Endometrial microvascular endothelial cells (primary cell): ENCODE results near the gene OR52B2. TPM values are rescaled to one million over a fixed set of nuclear protein-coding genes. Genes with fewer than 3 reads are reported as not detected.
"Not testable (repeated sequence)": the region's sequence is repeated elsewhere in the genome, so short reads cannot be mapped to it uniquely, and the experiment has no call there.

ENCODE experiments used
- in situ Hi-C: cut with HindIII; loops from 2 replicates; pipeline ENCODE4 v1.10.0; 2017; ENCODE audit warnings: low sequenced_read_pairs, low pct_unique_long_range_greater_than_20kb; ENCODE audit errors: inconsistent ontology term
- total RNA-seq: library from RNA; depleted of rRNA; stranded (reverse); fragments of >200 nt; gene quantifications from one replicate; pipeline ENCODE4 v1.2.3, GENCODE V29; 2015; ENCODE audit errors: inconsistent ontology term

The OR52B2 gene
- total RNA-seq, 1 donor from 2014 or later: not detected

DNA sequence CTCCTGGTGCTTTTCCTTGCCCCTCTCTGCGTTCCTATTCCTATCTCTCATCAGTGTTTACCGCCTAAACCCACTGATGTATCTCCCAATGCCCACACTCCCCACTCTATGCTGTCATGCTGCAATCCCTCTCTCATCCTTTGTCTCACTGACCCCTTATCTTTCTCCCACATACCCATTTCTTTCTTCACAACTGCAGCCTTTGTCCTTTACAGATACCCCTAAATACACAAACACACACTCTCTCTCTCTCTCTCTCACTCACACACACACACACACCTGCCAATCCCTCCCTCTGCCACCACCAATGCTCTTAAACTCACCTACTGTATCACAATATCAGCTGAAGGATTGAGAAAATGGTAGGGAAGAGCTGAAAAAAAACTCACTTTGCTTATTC is 5.3 kb upstream of the OR52B2 start:
- in situ Hi-C loops: no loop called here

DNA sequence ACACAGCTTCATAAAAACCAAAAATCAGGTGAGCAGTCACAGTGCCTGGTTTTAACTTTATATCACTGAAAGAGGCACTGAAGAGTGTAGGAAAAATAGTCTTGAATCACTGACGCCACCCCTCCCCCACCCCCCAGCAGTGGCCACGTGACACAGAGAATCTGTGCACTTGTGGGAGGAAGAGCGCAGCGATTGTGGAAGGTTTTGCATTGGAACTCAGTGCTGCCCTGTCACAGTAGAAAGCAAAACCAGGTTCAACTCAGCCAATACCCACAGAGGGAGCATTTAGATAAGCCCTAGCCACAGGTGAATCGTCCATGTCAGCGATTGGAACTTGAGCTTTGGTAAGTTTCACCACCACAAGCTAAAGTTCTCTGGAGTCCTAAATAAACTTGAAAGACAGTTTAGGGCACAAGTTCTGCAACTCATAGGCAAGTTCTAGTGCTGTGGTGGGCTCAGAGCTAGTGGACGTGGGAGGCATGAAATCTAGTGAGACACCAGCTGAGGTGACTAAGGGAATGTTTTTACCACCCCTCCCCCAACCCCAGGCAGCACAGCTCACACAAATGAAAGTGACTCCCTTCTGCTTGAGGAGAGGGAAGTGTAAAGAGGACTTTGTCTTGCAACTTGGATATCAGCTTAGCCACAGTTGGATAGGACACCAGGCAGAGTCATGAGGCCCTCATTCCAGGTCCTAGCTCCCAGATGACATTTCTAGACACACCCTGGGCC is 13.3 kb downstream of the OR52B2 start:
- in situ Hi-C loops: no loop called here

DNA sequence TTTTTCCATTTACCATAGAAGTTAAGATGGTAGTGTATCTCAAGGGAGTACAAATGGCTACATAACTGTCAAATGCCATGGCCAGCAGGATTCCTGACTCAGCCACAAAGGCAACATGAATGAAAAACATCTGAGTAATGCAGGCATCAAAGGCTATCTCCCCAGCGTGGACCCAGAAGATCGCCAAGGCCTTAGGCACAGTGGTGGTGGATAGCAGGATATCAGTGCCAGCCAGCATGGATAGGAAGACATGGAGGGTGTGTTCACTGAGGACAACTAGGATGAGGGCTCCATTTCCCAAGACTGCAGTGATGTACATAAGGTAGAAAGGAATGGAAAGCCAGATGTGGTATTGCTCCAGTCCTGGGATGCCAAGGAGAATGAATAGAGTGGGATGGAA is 18.0 kb downstream of the OR52B2 start:
- in situ Hi-C loops: no loop called here

- in situ Hi-C loops: no loop called here
These were observed 19.0 kb downstream of the OR52B2 start for GRCh38 chr11:6151117-6151516.

DNA sequence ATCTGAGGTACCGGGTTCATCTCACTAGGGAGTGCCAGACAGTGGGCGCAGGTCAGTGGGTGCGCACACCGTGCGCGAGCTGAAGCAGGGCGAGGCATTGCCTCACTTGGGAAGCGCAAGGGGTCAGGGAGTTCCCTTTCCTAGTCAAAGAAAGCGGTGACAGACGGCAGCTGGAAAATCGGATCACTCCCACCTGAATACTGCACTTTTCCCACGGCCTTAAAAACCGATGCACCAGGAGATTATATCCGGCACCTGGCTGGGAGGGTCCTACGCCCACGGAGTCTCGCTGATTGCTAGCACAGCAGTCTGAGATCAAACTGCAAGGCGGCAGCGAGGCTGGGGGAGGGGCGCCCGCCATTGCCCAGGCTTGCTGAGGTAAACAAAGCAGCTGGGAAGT is 26.4 kb downstream of the OR52B2 start:
- in situ Hi-C loops: not testable (repeated sequence)

GRCh38 chr11:6142936-6143335 is 27.2 kb downstream of the OR52B2 start:
- in situ Hi-C loops: no loop called here

GRCh38 chr11:6135936-6136335 is 34.2 kb downstream of the OR52B2 start:
- in situ Hi-C loops: not testable (repeated sequence)

DNA sequence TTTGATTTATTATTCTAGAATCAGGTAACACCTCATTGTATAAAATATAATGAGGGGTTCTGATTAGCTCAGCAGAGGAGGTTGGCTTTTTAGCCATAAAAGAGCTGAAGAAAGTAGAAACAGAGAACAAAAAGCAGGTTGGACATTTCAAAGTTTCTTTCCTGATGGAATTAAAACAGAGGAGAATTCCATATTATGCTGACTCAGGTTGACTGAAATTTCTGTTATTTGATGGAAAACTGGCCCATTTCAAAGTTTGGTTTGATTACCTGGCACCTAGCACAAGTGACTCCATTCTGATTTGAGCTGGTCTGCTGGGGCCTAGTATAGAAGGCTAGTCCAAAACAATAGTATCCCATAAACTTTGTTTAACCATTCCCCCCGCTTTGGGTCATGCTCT is 37.7 kb downstream of the OR52B2 start:
- in situ Hi-C loops: no loop called here

DNA sequence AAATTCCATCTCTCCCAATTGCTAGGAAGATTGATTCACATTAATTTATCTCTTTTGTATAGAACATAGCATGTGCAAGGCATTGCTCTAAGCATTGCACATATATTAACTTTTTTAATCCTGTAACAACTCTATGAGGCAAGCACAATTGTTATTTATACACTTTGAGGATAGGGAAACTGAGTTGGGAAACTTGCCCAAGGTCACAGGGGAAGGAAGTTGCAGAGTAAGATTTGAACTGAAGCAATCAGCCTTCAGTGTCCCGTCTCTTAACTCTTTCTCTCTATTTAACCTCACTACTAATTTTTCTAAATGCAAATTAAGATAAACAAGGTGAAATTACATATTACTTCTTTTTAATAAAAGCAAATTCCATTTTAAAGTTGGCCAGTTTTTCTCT is 40.5 kb downstream of the OR52B2 start:
- in situ Hi-C loops: no loop called here

DNA sequence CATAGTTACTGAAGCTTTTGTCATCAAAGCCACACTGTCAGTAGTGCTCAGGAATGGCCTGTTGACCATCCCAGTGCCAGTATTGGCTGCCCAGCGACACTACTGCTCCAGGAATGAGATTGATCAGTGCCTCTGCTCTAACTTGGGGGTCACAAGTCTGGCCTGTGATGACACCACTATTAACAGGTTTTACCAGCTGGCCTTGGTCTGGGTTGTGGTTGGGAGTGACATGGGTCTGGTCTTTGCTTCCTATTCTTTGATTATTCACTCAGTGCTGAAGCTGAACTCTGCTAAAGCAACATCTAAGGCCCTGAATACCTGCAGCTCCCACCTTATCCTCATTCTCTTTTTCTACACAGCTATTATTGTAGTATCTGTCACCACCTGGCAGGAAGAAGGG is 41.1 kb downstream of the OR52B2 start:
- in situ Hi-C loops: no loop called here

DNA sequence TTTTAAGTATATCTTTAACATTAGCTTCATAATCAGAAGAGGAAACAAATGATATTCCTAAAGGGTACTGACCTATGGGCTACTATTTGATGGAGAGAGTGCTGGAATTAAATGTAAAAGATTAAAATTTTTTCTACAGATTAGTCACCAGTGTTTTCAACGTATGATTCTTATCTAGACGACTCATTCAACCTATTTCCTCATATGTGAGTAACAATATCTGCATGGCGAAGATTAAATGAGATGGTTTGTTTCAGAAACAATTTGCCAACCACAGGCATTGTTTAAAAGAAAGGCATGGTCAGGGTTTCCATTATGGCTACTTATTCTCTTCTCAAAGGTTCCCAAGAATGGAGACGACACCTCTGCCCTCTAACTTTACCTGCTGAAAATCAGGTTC is 42.2 kb downstream of the OR52B2 start:
- in situ Hi-C loops: no loop called here

- in situ Hi-C loops: no loop called here
These were observed 45.9 kb downstream of the OR52B2 start for GRCh38 chr11:6124245-6124644.

Other genes with a start within 250 kb of the OR52B2 start
- gene OR56A3, start 228.1 kb downstream of the OR52B2 start, total RNA-seq: not detected
- not detected for gene OR56A5, start 201.8 kb downstream of the OR52B2 start, total RNA-seq
- not detected for gene OR52L1, start 183.3 kb downstream of the OR52B2 start, total RNA-seq
- gene OR56A4, start 163.4 kb downstream of the OR52B2 start, total RNA-seq: not detected
- not detected for gene OR56A1, start 139.6 kb downstream of the OR52B2 start, total RNA-seq
- not detected for gene OR56B4, start 62.6 kb downstream of the OR52B2 start, total RNA-seq
- gene OR52W1, start 28.9 kb upstream of the OR52B2 start, total RNA-seq: not detected
- not detected for gene C11orf42, start 35.2 kb upstream of the OR52B2 start, total RNA-seq
- 12.5 TPM for gene FHIP1B, start 64.3 kb upstream of the OR52B2 start, total RNA-seq
- not detected for gene CNGA4, start 68.8 kb upstream of the OR52B2 start, total RNA-seq
- not detected for gene CCKBR, start 89.5 kb upstream of the OR52B2 start, total RNA-seq
- 369 TPM for gene CAVIN3, start 150.2 kb upstream of the OR52B2 start, total RNA-seq
- 83.9 TPM for gene SMPD1, start 220.1 kb upstream of the OR52B2 start, total RNA-seq
- 52.8 TPM for gene APBB1, start 248.8 kb upstream of the OR52B2 start, total RNA-seq